Body of pancreas (tissue), 4 donors: ENCODE results near the gene FAM229A. TPM values are rescaled to one million over a fixed set of nuclear protein-coding genes. Genes with fewer than 3 reads are reported as not detected.

Experiments
- ATAC-seq: fragments of 150-250 bp; one replicate; pipeline ENCODE4 v1.9.1; 2016
- DNase-seq, 4 donors: peaks; one replicate each; pipeline ENCODE4 v3.0.0-alpha.2; 2019
- H3K27ac ChIP-seq, 4 donors: fragments of 200-600 bp; sonication (generic); 1 replicate in 3 of 4; 2 replicates in 1 of 4; pipeline versions ENCODE4 v1.5.1 to v1.6.1; 2016 to 2019; ENCODE audit warnings: mild to moderate bottlenecking in 1 of 4, mixed read lengths in 1 of 4, moderate library complexity in 1 of 4
- H3K27me3 ChIP-seq, 2 donors: fragments of 200-600 bp; sonication (generic); one replicate each; pipeline ENCODE4 v1.6.0; 2016; ENCODE audit warnings: mild to moderate bottlenecking in 1 of 2
- H3K36me3 ChIP-seq, 2 donors: fragments of 200-600 bp; sonication (generic); replicated peaks in 1 of 2; 2 replicates each; pipeline ENCODE4 v1.5.1; 2016; ENCODE audit warnings: low read depth in 2 of 2; ENCODE audit not compliant: insufficient read depth in 1 of 2
- H3K4me1 ChIP-seq: fragments of 200-600 bp; sonication (generic); one replicate; pipeline ENCODE4 v1.6.0; 2016
- H3K4me3 ChIP-seq, 2 donors: fragments of 200-600 bp; sonication (generic); 1 replicate in 1 of 2; 2 replicates in 1 of 2; pipeline ENCODE4 v1.5.1; 2016 to 2019
- H3K9me3 ChIP-seq, 3 donors: fragments of 200-600 bp; sonication (generic); 1 replicate in 2 of 3; 2 replicates in 1 of 3; pipeline ENCODE4 v1.5.1; 2016
- POLR2A ChIP-seq, 3 donors: fragments of 450-650 bp; IDR thresholded peaks; one replicate each; pipeline ENCODE4 v1.6.1; 2016; ENCODE audit warnings: antibody characterized with exemption in 3 of 3, mild to moderate bottlenecking in 2 of 3
- WGBS, 2 donors: methylation state at CpG; one replicate each; pipeline ENCODE4 v1.1.5; 2017; 5-methylcytosine and 5-hydroxymethylcytosine counted together
- intact Hi-C: fragments of 100-400 bp; cut with DNase I; formaldehyde crosslinking; loops from one replicate; pipeline ENCODE4 v1.15.1; 2023
- total RNA-seq, 2 donors: library from RNA; depleted of rRNA; stranded (reverse); fragments of >200 nt; gene quantifications; one replicate each; pipeline ENCODE4 v1.1.0, GENCODE V29; 2016
- TF ChIP-seq, protein P1 (sequence below), 7 experiments: fragments of 450-650 bp in 4 of 7; fragments of 200-600 bp in 3 of 7; sonication (generic) in 3 of 7; IDR thresholded peaks; one replicate each; pipeline ENCODE4 v1.5.1; 2016 to 2019; ENCODE audit warnings: antibody characterized with exemption in 7 of 7

The FAM229A gene
- total RNA-seq, 2 donors from 2014 or later: 3.6 to 15.6 TPM

DNA sequence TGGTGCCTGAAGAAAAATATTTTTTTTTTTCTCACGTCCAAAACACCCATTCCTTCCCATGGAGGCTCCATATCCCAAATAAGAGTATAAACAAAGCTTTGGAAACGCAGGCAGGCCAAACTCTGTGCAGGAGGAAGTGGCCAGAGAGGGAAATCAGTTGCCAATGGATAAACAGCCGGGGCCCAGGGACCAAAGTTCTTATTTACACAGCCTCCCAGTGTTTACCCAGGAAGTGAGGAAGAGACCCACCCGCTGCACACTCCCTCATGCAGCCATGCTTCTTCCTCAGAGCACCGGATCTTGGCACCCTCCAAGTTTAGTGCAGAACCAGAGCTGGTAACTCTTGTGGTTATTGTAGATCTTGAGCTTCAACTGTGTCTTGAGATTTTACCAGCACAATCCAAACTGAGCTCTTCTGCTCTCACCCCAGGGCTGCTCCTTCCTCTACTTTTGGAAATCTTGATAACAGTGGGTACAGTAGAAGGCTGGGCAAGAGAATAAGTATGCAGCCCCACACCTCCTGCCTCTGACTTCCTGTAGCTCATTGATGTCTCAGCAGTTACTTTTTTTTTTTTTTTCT, 40.5 kb downstream of the FAM229A start:
- H3K27me3 ChIP-seq: no peaks in the 10 kb centered on the region
- DNase-seq (peak; percentile 78 to 87 (median 86)), ATAC-seq (peak; percentile 94)
- peak overlapping the region in 3 of 4 donors; percentile 55 to 73 (median 56) for H3K27ac ChIP-seq
- H3K9me3 ChIP-seq: no peaks in the 10 kb centered on the region
- WGBS, 2 donors: 5 to 16% methylated on average over 5 of the region's 5 CpGs
- peaks cover 23% of the 10 kb centered on the region for H3K4me1 ChIP-seq
- peaks cover 0 to 3% of the 10 kb centered on the region in 2 donors for H3K36me3 ChIP-seq
- H3K4me3 ChIP-seq: no peak overlapping the region
- no peak for TF ChIP-seq POLR2A (IDR thresholded peaks at IDR 0.05)
- TF ChIP-seq, protein P1, sequence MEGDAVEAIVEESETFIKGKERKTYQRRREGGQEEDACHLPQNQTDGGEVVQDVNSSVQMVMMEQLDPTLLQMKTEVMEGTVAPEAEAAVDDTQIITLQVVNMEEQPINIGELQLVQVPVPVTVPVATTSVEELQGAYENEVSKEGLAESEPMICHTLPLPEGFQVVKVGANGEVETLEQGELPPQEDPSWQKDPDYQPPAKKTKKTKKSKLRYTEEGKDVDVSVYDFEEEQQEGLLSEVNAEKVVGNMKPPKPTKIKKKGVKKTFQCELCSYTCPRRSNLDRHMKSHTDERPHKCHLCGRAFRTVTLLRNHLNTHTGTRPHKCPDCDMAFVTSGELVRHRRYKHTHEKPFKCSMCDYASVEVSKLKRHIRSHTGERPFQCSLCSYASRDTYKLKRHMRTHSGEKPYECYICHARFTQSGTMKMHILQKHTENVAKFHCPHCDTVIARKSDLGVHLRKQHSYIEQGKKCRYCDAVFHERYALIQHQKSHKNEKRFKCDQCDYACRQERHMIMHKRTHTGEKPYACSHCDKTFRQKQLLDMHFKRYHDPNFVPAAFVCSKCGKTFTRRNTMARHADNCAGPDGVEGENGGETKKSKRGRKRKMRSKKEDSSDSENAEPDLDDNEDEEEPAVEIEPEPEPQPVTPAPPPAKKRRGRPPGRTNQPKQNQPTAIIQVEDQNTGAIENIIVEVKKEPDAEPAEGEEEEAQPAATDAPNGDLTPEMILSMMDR (IDR thresholded peaks at IDR 0.05): no peak
- intact Hi-C loops: no loop called here

DNA sequence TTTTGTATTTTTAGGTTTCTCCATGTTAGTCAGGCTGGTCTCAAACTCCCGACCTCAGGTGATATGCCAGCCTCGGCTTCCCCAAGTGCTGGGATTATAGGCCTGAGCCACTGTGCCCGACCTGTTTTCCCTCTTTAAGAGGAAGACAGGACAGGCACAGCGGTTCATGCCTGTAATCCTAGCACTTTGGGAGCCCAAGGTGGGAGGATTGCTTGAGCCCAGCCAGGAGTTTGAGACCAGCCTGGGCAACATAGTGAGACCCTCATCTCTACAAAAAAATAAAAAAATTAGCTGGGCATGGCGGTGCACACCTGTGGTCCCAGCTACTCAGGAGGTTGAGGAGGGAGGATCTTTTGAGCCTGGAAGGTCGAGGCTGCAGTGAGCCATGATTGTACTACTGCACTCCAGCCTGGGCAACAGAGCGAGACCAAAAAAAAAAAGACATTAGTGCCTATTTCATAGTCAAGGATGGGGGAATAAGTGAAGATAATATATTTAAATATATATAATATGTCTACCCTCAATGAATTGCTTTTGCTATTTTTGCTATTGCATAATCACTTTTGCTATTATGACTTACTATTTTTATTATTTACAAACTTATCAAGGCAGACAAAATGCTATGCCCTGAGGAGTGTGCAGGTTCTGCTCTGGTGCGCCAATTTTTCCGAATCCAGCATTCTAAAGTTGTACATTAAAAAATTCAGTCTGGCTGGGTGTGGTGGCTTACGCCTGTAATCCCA, 44.0 kb downstream of the FAM229A start:
- Histone ChIP-seq H3K9me3 (no peaks in the 10 kb centered on the region), H3K27me3 (no peaks in the 10 kb centered on the region), H3K27ac (no peak overlapping the region), H3K4me3 (no peak overlapping the region), H3K36me3 (no peaks in the 10 kb centered on the region), H3K4me1 (peaks cover 27% of the 10 kb centered on the region)
- WGBS, 2 donors: 92% methylated on average over 10 of the region's 10 CpGs
- no peak for ATAC-seq
- intact Hi-C loops: no loop called here
- TF ChIP-seq, protein P1 (IDR thresholded peaks at IDR 0.05): no peak
- no peak for TF ChIP-seq POLR2A (IDR thresholded peaks at IDR 0.05)
- no peak for DNase-seq

DNA sequence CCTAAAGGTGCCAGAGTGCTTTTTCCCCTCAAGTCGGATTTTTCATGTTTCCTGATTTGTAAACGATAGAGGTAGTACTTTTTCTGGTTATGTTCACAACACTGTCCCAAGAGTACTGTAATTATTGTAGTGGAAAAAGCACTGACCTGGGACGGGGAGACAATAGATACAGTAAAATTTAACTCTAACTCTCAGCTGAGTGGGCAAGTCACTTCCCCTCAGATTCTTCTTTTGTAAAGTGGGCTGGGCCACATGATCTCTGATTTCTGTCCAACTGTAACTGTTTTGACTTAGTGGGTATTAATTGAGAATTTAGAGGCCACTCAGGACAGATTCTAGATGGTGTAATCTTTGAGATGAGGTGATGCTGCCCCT, 45.4 kb downstream of the FAM229A start:
- WGBS, 2 donors: 65 to 66% methylated on average over 3 of the region's 3 CpGs
- intact Hi-C loops: no loop called here
- Histone ChIP-seq H3K27me3 (no peaks in the 10 kb centered on the region), H3K27ac (no peak overlapping the region), H3K36me3 (no peaks in the 10 kb centered on the region), H3K4me3 (no peak overlapping the region), H3K9me3 (no peaks in the 10 kb centered on the region), H3K4me1 (peaks cover 16% of the 10 kb centered on the region)
- DNase-seq (no peak), ATAC-seq (no peak)
- TF ChIP-seq, protein P1 (IDR thresholded peaks at IDR 0.05): no peak
- TF ChIP-seq POLR2A (IDR thresholded peaks at IDR 0.05): no peak

DNA sequence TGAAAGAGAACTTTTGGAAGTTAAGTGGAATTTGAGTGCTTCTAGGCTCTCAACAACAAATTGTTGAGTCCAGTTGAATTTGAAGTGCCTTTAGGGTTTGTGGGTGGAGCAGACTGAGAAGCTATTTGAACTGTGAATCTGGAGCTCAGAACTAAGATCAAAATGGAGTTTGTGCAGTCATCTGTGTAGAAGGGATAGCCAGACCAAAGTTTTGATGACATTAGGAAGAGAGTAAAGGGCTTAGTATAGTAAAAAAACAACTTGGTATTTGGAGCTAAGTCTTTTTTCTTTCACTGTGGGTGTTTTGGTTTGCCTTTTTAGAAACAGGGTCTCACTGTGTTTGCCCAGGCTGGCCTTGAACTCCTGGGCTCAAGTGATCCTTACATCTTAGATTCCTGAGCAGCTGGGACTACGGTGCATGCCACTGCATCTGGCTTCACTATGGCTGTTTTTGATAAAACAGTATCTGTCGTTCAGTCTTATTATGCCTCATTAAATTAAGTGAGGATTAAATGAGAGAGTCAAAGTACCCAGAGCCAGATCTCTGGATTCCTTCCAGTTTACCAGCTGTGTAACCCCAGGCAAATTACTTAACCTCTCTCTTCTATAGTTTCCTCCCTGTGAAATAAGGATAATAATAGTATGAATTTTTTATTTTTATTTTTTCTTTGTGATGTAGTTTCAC, 50.4 kb downstream of the FAM229A start:
- no peaks in the 10 kb centered on the region for H3K27me3 ChIP-seq
- no peaks in the 10 kb centered on the region for H3K36me3 ChIP-seq
- 30 to 31% methylated on average over 2 of the region's 2 CpGs for WGBS, 2 donors
- H3K4me3 ChIP-seq: no peak overlapping the region
- H3K27ac ChIP-seq: no peak overlapping the region
- DNase-seq (no peak), ATAC-seq (no peak)
- TF ChIP-seq, protein P1 (IDR thresholded peaks at IDR 0.05): no peak
- TF ChIP-seq POLR2A (IDR thresholded peaks at IDR 0.05): no peak
- no peaks in the 10 kb centered on the region for H3K9me3 ChIP-seq
- intact Hi-C loops: no loop called here
- peaks cover 26% of the 10 kb centered on the region for H3K4me1 ChIP-seq

Other genes with a start within 250 kb of the FAM229A start
- gene TXLNA, start 182.8 kb downstream of the FAM229A start, total RNA-seq: 10 to 100 TPM; 20.0 to 23.4 TPM
- 1 to 10 TPM; 2.9 to 3.6 TPM for gene CCDC28B, start 161.9 kb downstream of the FAM229A start, total RNA-seq
- 1 to 10 TPM; 1.8 to 5.3 TPM for gene IQCC, start 156.8 kb downstream of the FAM229A start, total RNA-seq
- not detected for gene DCDC2B, start 153.4 kb downstream of the FAM229A start, total RNA-seq
- gene TMEM234, start 140.1 kb downstream of the FAM229A start, total RNA-seq: 10 to 100 TPM; 16.3 to 20.8 TPM
- 10 to 100 TPM; 69.5 to 81.7 TPM for gene EIF3I, start 140.1 kb downstream of the FAM229A start, total RNA-seq
- 1 to 10 TPM in 1 of 2 donors, not detected in 1; 4.9 TPM for gene FAM167B, start 115.3 kb downstream of the FAM229A start, total RNA-seq
- 1 to 10 TPM in 1 of 2 donors, not detected in 1; 1.6 TPM for gene LCK, start 111.2 kb downstream of the FAM229A start, total RNA-seq
- 10 to 100 TPM; 32.7 to 50.4 TPM for gene HDAC1, start 70.4 kb downstream of the FAM229A start, total RNA-seq
- gene MARCKSL1, start 26.3 kb downstream of the FAM229A start, total RNA-seq: 10 to 100 TPM; 12.9 to 34.5 TPM
- gene TSSK3, start 54 bp upstream of the FAM229A start, total RNA-seq: 10 to 100 TPM in 1 of 2 donors, 1 to 10 TPM in 1; 1.8 to 12.2 TPM
- gene BSDC1, start 32.0 kb upstream of the FAM229A start, total RNA-seq: 10 to 100 TPM; 53.2 to 83.7 TPM
- gene ZBTB8B, start 102.6 kb upstream of the FAM229A start, total RNA-seq: under 1 TPM in 1 of 2 donors, not detected in 1; 0.26 TPM
- gene ZBTB8A, start 176.9 kb upstream of the FAM229A start, total RNA-seq: 1 to 10 TPM; 3.0 to 3.9 TPM